Heart left ventricle (tissue), 13 donors: Measurements from ENCODE around the gene AVPI1.

Source experiments
- CTCF ChIP-seq, 12 donors: fragments of 200-600 bp; sonication (generic) in 4 of 12; IDR thresholded peaks; one replicate each; pipeline versions ENCODE4 v1.5.0 to v1.8.0; 2018 to 2022; ENCODE audit warnings: antibody characterized with exemption in 12 of 12, mild to moderate bottlenecking in 5 of 12
- POLR2A ChIP-seq, 2 donors: fragments of 450-650 bp; IDR thresholded peaks; one replicate each; pipeline ENCODE4 v1.6.1; 2017; ENCODE audit warnings: antibody characterized with exemption in 2 of 2, mild to moderate bottlenecking in 2 of 2, moderate library complexity in 2 of 2
- donor health status: ischemic (EF 13 %, LVEDD 7.1; RV severe dilation, severe dysfunction).
- donor health status: DM: no; HTN: yes; CAD: no.
- donor health status: DM: no; HTN: no; CAD: no.
- donor health status: ischemic (EF 25% LVEDD 6.9; RV normal size, moderate dysfunction).
- donor health status: ischemic (EF 25% LVEDD 5.7; RV mildly dilated, moderate dysfunction).
- donor health status: ischemic (EF 35%, LVEDD 5.7; RV mildly dilated, moderate dysfunction).
- donor health status: nonischemic (EF 11% LVEDD 7.7; RV severe dilation, severe dysfunction).
- donor health status: DM: yes; HTN: yes; CAD: no.
- donor health status: PGD.
- donor health status: ischemic (EF 29% LVEDD 5.4; RV normal size, mild dysfunction).
- donor health status: nonischemic (EF 23%, LVEDD 6.1; RV moderate dilation, normal function).

- TF ChIP-seq CTCF (IDR thresholded peaks at IDR 0.05) (no peak), POLR2A (IDR thresholded peaks at IDR 0.05) (no peak)
Observed at GRCh38 chr10:97733256-97733655, 46.2 kb upstream of the AVPI1 start.
